Left lobe of liver (tissue), 2 donors: ENCODE results near the gene SLC16A3. TPM values are rescaled to one million over a fixed set of nuclear protein-coding genes. Genes with fewer than 3 reads are reported as not detected.
"Not testable (repeated sequence)": the region's sequence is repeated elsewhere in the genome, so short reads cannot be mapped to it uniquely, and the experiment has no call there.

ENCODE experiments used
- ATAC-seq: fragments of 200-7000 bp; cut with Tn5 transposase; one replicate; pipeline ENCODE4 v1.9.1; 2020; ENCODE audit warnings: mild to moderate bottlenecking, moderate library complexity
- DNase-seq: peaks from one replicate; pipeline ENCODE4 v3.0.0-alpha.2; 2020; ENCODE audit warnings: low spot score
- total RNA-seq: library from RNA; stranded (reverse); gene quantifications from one replicate; pipeline ENCODE4 v1.2.1, GENCODE V29; 2021
- donor health status: DM: no; HTN: no; CAD: no; lungs with moderate emphysema.
- donor health status: DM: no; HTN: yes; CAD: no.

The SLC16A3 gene
- total RNA-seq, 1 donor from 2014 or later = 6.9 TPM

DNA sequence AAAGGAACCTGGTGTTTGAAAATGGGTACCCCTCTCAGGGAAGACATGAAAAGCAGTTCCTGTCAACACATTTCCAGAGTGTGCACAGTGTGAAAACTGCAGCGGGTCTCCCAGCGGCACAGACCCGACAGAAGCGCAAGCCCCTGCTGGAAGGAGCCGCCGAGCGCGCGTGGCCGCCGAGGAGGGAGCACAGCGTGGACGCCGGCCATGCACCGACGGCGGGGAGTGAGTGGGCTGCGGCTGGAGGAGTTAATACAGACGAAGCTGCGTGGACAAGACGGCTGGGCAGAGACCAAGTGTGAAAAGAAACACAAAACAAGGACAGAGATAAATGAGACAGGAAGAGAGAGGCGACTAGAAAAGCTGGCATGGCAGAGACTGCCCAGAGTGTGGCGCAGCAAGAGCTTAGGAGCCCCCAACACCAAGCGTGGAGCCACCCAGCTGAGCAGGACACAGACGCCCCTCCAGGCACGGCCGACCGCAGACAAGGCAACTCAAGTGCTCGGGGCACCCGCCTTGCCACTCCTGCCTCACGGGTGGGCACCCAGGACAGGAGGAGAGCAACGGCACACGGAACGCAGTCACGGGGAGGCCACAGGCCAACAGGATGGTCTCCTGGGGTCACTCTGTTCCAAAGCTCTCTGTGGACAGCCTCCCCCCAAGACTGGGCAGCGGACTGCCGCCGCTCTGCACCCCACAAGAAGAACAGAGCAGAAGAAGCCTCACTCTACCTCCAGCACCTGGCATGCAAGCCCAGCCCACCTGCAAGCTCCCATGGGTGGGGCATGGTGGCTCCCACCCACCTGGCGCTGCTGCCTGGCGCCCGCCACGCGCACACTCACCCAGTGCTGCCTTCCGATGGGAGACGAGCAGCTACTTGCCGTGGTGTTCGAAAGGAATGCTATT, 16.5 kb downstream of the SLC16A3 start:
- DNase-seq = no peak
- ATAC-seq = no peak

GRCh38 chr17:82246040-82246364, 17.2 kb downstream of the SLC16A3 start:
- ATAC-seq (no peak), DNase-seq (no peak)

DNA sequence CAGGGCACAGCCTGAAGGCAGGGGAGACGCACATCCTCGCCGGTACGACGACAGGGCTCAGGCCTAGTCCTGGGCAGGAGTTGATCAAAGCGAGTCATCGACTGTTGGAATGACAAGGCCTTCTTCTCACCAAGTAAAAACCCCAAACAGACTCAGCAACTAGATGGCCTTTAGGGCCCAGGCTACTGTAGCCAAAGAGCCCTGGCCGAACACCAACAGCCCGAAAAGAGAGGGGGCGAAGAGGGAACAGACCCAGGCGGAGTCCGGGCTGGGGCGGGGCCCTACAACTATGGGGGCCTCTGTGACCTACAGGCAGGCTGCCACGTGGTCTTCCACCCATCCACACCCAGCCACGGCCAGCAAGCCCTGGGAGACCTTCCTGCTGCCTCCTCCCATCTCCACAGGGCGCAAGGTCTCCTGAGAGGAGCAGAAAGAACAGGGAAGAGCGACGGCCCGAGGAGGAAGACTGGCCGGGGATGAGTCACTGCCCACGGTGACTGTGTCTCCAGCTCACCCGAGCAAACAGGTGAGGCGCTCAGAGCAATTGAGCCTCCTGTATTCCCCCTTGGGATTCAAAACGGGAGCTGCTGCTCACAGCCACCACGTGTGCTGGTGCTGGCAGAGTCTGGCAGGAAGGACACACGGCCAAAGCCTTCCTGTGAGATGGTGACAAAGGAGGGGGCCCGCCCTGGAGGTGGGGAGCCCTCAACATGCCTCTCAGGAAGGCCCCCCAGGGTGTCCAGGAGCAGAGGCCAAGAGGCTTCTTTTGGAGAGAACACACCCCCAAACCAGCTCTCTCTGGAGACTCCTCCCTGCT, 17.7 kb downstream of the SLC16A3 start:
- no peak for ATAC-seq
- no peak for DNase-seq

- ATAC-seq = no peak
- no peak for DNase-seq
These were observed 18.5 kb downstream of the SLC16A3 start for GRCh38 chr17:82247182-82247823.

- no peak for DNase-seq
- no peak for ATAC-seq
These were observed 19.2 kb downstream of the SLC16A3 start for GRCh38 chr17:82247856-82248671.

GRCh38 chr17:82248815-82249674, 20.2 kb downstream of the SLC16A3 start:
- no peak for DNase-seq
- no peak for ATAC-seq

DNA sequence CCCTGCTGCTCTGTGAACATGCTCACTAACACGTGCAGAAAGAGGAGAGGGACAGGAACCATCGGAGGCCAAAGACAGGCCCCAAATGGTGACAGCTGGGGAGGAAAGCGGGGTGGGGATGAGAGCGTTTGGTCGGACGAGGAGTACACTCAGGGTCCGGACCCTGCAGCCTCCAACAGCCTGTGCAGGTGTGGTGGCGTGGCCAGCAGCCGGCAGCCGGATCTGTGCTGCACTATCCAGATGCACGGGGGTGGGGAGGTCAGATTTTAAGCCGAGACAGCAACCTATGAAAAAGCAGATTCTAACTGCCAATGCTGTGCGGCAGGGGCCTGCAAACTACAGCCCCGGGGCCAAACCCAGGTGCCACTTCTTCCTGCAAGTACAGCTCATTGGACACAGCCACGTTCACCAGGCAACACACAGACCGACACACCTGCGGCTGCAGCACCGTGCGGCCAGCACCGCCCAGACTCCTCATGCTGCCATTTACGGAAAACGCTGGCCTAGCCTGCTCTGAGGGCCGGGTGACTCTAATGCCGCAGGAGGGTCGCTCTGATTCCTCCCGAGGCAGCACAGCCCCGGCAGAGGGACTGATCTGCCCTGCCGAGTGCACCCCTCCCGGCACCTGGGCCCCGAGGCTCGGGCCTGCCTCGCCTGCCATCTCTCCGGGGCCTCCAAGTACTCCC, 21.2 kb downstream of the SLC16A3 start:
- DNase-seq = no peak

GRCh38 chr17:82250868-82251500, 22.1 kb downstream of the SLC16A3 start:
- no peak for DNase-seq
- ATAC-seq = no peak

More for the DNA sequence above, 21.2 kb downstream of the SLC16A3 start:
- no peak for ATAC-seq

GRCh38 chr17:82252511-82253178, 23.8 kb downstream of the SLC16A3 start:
- ATAC-seq (no peak), DNase-seq (no peak)

- no peak for ATAC-seq
- DNase-seq = no peak
These were observed 24.3 kb downstream of the SLC16A3 start for GRCh38 chr17:82253179-82253544.

DNA sequence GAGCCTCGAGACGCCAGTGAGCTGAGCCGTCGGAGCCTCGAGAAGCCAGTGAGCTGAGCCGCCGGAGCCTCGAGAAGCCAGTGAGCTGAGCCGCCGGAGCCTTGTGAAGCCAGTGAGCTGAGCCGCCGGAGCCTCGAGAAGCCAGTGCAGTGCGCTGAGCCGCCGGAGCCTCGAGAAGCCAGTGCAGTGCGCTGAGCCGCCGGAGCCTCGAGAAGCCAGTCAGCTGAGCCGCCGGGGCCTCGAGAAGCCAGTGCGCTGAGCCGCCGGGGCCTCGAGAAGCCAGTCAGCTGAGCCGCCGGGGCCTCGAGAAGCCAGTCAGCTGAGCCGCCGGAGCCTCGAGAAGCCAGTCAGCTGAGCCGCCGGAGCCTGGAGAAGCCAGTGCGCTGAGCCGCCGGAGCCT, 25.3 kb downstream of the SLC16A3 start:
- not testable (repeated sequence) for ATAC-seq, DNase-seq

DNA sequence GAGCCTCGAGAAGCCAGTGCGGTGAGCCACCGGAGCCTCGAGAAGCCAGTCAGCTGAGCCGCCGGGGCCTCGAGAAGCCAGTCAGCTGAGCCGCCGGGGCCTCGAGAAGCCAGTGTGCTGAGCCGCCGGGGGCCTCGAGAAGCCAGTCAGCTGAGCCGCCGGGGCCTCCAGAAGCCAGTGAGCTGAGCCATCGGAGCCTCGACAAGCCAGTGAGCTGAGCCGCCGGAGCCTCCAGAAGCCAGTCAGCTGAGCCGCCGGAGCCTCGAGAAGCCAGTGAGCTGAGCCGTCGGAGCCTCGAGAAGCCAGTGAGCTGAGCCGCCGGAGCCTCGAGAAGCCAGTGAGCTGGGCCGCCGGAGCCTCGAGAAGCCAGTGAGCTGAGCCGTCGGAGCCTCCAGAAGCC, 25.9 kb downstream of the SLC16A3 start:
- DNase-seq, ATAC-seq: not testable (repeated sequence)

GRCh38 chr17:82255402-82255972, 26.6 kb downstream of the SLC16A3 start:
- DNase-seq (no peak), ATAC-seq (no peak)

- no peak for ATAC-seq
These were observed 27.5 kb downstream of the SLC16A3 start for GRCh38 chr17:82256242-82256885.

GRCh38 chr17:82257473-82257872, 28.6 kb downstream of the SLC16A3 start:
- DNase-seq (no peak), ATAC-seq (peak; percentile 50)

More at GRCh38 chr17:82256242-82256885, 27.5 kb downstream of the SLC16A3 start:
- DNase-seq = no peak

DNA sequence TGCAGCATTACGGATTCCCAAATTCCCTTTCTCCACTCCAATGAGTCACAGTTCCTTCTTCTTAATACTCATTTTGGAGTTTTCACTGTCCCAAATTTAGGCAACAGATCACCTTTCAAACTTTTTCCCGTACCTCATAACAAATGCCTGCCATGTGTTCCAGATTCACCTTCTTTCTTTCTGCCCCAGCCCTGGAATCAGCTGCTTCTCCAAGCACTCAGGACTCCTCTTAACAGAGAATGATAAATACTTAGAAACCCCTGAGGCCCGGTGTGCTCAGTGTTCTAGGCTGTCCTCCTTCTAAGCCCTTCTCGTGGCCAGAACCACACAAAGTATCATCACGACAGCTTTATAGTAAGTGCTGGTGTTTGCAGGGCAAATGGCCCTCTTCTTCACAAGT, 29.7 kb downstream of the SLC16A3 start:
- DNase-seq = no peak
- no peak for ATAC-seq
